Rectal smooth muscle tissue (tissue), 1 donor: ENCODE data around the gene KTI12.
"Not testable (repeated sequence)": the region's sequence is repeated elsewhere in the genome, so short reads cannot be mapped to it uniquely, and the experiment has no call there.

Experiments
- H3K27ac ChIP-seq: one replicate; pipeline ENCODE4 v1.7.0; 2013; ENCODE audit warnings: low read depth, low read length, inconsistent platforms
- H3K27me3 ChIP-seq: one replicate; pipeline ENCODE4 v1.7.0; 2013; ENCODE audit warnings: low read length; ENCODE audit not compliant: control insufficient read depth, insufficient read depth
- H3K36me3 ChIP-seq: one replicate; pipeline ENCODE4 v1.7.0; 2013; ENCODE audit warnings: low read length; ENCODE audit not compliant: control insufficient read depth, insufficient read depth
- H3K4me1 ChIP-seq: one replicate; pipeline ENCODE4 v1.7.0; 2013; ENCODE audit warnings: low read length; ENCODE audit not compliant: control insufficient read depth, insufficient read depth
- H3K4me3 ChIP-seq: one replicate; pipeline ENCODE4 v1.7.0; 2013; ENCODE audit warnings: low read length
- H3K9ac ChIP-seq: one replicate; pipeline ENCODE4 v1.7.0; 2013; ENCODE audit warnings: low read length

The KTI12 gene

DNA sequence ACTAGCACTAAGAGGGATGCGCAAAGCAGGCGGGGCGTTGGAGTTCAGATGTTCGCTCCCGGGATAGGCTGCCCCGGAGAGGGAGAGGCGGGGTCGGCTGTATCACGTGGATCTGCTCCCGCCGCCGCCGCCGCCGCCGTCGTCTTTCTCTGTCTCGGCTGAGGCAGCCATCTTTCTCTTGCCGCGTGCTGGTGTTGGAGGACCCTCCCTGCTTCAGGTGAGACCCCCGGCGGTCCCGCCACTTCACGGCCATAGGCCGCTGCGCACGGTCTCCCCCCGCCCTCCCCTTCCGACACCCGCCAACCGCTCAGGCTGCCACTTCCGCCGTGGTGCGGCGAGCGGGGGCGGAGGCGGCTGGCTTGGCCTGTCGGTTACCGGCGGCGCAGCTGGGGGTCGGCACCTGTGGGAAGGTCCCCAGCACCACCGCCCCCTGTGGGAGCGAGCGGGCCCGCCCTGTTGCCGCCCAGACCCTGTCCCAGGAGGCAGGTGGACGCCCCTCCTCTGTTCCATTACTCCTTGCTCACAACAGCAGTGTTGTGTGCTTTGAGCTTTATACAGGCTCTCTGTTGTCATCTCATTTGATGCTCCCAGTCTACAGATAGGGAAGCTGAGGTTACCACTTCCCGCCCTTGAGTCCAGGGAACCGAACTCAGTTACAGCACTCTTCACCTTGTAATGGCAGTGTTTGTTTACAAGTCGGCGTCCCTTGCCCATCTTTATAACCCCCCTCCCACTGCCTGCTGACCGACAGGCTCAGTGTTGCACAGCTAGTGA, 22.7 kb upstream of the KTI12 start, which contains the start of gene BTF3L4:
BTF3L4 (plus strand) TSS at position 133 of the 774 bp plus-strand sequence. CDS start 3,553 bp downstream, outside the sequence.
- peaks cover 7% of the 10 kb centered on the region for H3K36me3 ChIP-seq
- H3K4me3 ChIP-seq, result peak within 1 kb of the TSS; percentile 96
- peak within 1 kb of the TSS; percentile 47 for H3K9ac ChIP-seq
- no peaks in the 10 kb centered on the region for H3K27me3 ChIP-seq
- peak within 1 kb of the TSS; percentile 85 for H3K27ac ChIP-seq
- H3K4me1 ChIP-seq, result peaks cover 13% of the 10 kb centered on the region

DNA sequence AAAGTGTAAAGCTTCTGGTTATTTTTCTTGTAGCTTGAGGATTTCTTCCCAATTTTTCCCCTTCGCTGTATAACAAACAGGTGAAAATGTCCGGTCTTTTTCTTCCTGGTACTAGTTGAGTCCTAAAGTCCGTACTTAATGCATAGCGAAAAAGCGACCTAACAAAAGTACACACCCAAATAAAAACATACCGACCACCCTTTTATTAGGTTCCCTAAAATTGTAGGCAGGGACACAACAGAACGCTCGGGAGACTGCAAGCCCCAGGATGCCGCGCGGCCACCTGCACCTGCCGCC, 22.2 kb upstream of the KTI12 start:
- Histone ChIP-seq H3K4me3 (peak overlapping the region; percentile 96), H3K27me3 (no peaks in the 10 kb centered on the region), H3K27ac (peak overlapping the region; percentile 83), H3K9ac (peak overlapping the region; percentile 47), H3K4me1 (peaks cover 13% of the 10 kb centered on the region), H3K36me3 (peaks cover 7% of the 10 kb centered on the region)

DNA sequence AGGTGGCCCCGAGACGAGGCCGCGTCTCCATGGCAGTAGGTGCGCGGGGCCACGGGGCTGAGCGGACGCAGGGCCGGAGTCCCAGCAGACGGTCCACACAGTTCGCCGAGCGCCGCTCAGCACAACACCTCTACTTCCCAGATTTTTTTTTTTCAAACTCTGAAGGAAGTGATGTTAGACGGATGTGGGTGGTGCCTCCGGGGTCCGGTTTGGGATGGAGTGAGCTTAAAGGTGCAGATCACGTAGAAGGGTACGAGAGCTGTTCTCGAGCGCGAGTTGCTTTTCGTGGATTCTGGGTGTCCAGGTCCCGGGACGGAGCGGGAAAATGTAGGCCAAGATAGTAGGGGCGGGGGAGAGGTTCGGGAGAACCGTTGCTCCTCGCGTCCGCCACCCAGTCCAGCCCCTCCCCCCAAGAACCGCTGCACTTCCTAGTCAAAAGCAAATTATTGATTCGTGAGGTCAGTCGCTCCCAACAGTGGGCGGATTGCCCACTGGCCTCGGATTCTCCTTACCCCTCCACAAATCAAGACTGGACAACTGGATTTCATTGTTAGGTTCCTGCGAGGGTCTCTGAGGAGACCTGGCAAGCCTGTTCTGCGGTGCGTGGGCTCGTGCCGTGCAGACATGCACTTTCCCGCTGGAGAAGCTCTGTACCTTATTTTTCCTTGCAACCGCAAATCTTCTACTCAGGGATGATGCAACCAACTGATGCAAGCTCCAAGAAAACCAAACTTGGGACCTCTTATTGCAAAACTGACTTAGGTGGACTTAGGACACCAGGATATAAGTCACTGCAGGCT, 21.7 kb upstream of the KTI12 start, which contains the start of gene TXNDC12:
TXNDC12 (minus strand) TSS at position 126 of the 800 bp plus-strand sequence; CDS start at position 31, 95 bp downstream.
- H3K36me3 ChIP-seq, result peaks cover 7% of the 10 kb centered on the region
- H3K4me1 ChIP-seq, result peaks cover 13% of the 10 kb centered on the region
- peak within 1 kb of the TSS; percentile 47 for H3K9ac ChIP-seq
- H3K27ac ChIP-seq, result peak within 1 kb of the TSS; percentile 83
- peak within 1 kb of the TSS; percentile 96 for H3K4me3 ChIP-seq
- H3K27me3 ChIP-seq, result no peaks in the 10 kb centered on the region

DNA sequence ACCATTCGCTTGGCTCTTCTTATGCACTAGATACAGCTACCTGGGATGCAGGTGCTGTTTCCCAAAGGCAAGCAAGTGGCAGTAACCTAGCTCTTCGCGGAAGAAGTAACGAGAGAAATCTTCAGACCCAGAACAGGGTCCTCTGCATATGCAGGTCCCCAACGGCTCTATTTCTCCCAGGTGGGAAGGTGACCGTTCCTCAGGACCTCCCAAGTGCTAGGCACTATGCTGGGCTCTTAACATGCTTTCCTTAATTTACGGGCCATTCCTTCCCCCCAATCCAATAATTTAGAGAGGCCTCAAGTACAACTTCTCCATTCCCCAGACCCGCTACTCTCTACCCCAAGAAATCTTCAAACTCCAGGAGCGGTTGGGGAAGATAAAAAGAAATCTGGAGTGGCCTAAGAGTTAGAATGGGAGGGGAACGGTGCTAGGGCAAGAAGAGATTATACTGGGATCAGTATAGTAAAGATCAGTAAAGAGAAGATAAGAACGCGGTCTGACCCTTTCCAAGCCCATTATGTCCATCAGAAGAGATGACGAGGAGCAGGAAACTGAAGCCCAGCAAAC, 21.0 kb upstream of the KTI12 start:
- peak overlapping the region; percentile 20 for H3K9ac ChIP-seq
- no peaks in the 10 kb centered on the region for H3K27me3 ChIP-seq
- H3K36me3 ChIP-seq, result peaks cover 7% of the 10 kb centered on the region
- H3K27ac ChIP-seq, result peak overlapping the region; percentile 83
- H3K4me1 ChIP-seq, result peaks cover 13% of the 10 kb centered on the region
- H3K4me3 ChIP-seq, result peak overlapping the region; percentile 96

DNA sequence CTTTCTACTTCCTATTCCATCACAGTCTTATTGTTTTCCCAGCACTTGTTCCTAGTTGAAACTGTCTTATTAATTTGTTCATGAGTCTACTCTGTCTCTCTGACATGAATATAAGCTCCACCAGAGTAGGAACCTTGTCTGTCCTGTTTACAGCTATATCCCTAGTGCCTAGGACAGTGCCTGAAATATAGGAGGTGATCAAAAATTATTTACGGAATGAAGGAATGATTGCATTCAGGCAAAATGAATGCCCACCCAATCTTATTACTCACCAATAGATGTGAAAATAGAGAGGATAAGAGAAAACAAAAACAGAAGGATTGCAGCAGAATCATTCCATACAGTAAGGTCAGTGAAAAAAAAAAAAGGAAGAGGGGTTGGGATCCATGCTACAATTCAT, 20.3 kb upstream of the KTI12 start:
- Histone ChIP-seq H3K4me1 (peaks cover 13% of the 10 kb centered on the region), H3K9ac (no peak overlapping the region), H3K4me3 (peak overlapping the region; percentile 96), H3K27me3 (no peaks in the 10 kb centered on the region), H3K36me3 (peaks cover 7% of the 10 kb centered on the region), H3K27ac (no peak overlapping the region)

DNA sequence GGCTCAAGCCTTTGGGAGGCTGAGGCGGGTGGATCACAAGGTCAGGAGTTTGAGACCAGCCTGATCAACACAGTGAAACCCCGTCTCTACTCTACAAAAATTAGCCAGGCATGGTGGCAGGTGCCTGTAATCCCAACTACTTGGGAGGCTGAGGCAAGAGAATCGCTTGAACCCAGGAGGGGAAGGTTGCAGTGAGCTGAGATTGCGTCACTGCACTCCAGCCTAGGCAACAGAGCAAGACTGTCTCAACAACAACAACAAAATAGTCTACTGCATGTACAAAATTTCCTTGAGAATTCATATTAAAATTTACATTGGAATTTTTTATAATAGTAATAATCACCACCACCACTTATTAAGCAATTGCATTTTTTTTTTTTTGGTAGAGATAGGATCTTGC, 15.7 kb upstream of the KTI12 start:
- not testable (repeated sequence) for H3K27ac ChIP-seq, H3K4me1 ChIP-seq, H3K27me3 ChIP-seq, H3K9ac ChIP-seq, H3K4me3 ChIP-seq, H3K36me3 ChIP-seq

DNA sequence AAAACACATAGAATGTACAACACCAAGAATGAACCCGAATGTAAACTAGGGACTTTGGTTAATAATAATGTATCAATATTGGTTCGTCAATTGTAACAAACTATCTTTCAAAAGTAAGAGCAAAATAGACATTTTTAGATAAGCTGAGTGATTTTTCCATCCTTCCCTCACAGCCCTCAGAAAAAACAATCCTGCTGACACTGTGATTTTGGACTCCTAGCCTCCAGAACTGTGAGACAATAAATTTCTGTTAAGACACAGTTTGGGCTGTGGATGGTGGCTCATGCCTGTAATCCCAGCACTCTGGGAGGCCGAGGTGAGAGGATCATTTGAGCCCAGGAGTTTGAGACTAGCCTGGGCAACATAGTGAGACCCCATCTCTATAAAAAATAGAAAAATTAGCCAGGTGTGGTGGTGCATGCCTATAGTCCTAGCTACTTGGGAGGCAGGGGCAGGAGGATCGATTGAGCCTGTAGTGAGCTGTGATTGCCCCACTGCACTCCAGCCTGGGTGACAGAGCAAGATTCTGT, 12.1 kb upstream of the KTI12 start:
- H3K36me3 ChIP-seq, result not testable (repeated sequence)

DNA sequence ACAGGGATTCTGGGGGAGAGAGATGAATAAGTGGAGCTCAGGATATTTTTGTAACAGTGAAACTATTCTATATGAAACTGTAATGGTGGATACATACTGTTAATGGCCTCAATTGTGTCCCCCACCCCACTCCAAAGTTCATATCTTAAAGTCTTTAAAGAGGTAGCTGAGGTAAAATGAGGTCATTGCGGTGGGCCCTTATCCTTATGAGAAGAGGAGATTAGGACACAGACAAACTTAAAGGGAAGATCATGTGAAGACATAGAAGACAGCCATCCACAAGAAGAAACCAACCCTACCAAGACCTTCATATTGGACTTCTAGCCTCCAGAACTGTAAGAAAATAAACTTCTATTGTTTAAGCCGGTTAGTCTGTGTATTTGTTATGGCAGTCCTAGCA, 11.6 kb upstream of the KTI12 start:
- Histone ChIP-seq H3K27ac (no peak overlapping the region), H3K4me1 (no peaks in the 10 kb centered on the region), H3K9ac (no peak overlapping the region), H3K4me3 (no peak overlapping the region), H3K27me3 (no peaks in the 10 kb centered on the region), H3K36me3 (no peaks in the 10 kb centered on the region)

More for the DNA sequence above, 12.1 kb upstream of the KTI12 start:
- H3K4me1 ChIP-seq, H3K27ac ChIP-seq, H3K4me3 ChIP-seq, H3K9ac ChIP-seq, H3K27me3 ChIP-seq: not testable (repeated sequence)

DNA sequence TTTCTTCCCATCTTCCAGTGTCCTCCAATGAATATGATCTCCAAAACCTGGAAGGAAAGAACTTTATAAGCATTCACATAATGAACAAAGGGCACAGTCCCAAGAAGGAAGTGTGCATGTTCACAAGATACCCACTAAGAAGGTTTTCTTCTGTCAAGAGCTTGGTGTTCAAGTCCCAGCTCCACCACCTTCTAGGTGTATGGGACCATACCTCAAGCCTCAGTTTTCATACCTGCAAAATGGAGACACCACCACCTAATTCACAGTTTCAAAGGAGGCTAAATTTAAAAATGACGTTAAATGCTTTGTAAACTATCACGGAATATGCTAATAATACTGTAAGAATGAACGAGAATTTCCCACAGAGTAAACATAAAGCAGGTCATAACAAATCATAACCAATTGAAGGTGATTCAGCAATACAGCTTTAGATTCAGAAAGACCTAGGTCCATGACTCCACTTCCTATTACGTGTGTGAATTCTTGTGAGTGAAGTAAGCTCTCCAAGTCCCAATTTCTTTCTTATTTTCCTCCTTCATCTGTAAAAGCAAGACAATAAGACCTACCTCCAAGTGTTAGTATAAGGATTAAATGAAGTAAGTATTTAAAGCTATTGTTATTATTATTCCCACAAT, 8.1 kb upstream of the KTI12 start:
- Histone ChIP-seq H3K27ac (no peak overlapping the region), H3K36me3 (peaks cover 2% of the 10 kb centered on the region), H3K27me3 (no peaks in the 10 kb centered on the region), H3K4me3 (no peak overlapping the region), H3K4me1 (no peaks in the 10 kb centered on the region), H3K9ac (no peak overlapping the region)

DNA sequence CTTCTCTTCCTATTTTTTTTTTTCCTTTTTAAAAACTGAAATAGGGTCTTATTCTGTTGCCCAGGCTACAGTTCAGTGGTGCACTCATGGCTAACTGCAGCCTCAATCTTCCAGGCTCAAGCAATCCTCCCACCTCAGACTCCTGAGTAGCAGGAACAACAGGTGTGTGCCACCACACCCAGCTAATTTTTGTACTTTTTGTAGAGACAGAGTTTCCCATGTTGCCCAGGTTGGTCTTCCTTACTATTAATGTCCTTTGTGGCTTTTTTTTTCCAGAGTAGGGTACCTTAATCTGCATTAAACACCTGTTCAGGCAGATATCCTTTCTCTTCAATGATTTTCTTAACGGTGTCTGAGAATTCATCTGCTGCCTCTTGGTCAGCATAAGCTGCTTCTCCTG, 4.3 kb upstream of the KTI12 start:
- peaks cover 2% of the 10 kb centered on the region for H3K36me3 ChIP-seq
- H3K9ac ChIP-seq, result no peak overlapping the region
- H3K27ac ChIP-seq, result no peak overlapping the region
- no peak overlapping the region for H3K4me3 ChIP-seq
- H3K27me3 ChIP-seq, result no peaks in the 10 kb centered on the region
- H3K4me1 ChIP-seq, result peaks cover 4% of the 10 kb centered on the region

DNA sequence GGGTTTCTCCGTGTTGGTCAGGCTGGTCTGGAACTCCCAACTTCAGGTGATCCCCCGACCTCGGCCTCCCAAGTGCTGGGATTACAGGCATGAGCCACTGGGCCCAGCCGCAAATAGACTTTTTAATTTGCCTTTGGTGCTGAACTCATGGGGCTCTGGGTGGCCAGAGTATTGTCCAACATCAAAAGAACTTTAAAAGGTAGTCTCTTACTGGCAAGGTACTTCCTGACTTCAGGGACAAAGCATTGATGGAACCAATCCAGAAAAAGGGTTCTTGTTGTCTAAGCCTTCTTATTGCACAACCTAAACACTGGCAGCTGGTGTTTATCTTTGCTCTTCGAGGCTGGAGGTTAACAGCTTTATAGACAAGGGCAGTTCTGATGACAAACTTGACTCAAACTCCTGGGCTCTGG, 3.8 kb upstream of the KTI12 start:
- Histone ChIP-seq H3K9ac (no peak overlapping the region), H3K36me3 (peaks cover 2% of the 10 kb centered on the region), H3K27me3 (no peaks in the 10 kb centered on the region), H3K4me3 (no peak overlapping the region), H3K4me1 (peaks cover 5% of the 10 kb centered on the region), H3K27ac (no peak overlapping the region)

DNA sequence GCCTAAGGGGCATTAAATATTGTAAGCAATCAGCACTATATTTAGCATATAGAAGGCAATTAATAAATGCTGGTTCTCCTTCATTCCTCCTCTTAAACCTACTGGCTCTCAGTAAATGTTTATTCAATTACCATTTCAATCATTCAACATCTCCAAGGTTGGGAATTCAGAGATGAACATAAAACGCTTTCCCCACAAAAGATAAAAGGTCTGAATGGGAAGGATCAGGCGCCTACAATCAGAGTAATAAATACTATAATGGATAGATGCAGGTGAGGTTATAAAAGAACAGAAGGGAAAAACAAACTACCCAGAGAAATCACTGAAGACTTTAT, 407 bp upstream of the KTI12 start:
- peak overlapping the region; percentile 88 for H3K27ac ChIP-seq
- H3K4me1 ChIP-seq, result peaks cover 10% of the 10 kb centered on the region
- H3K9ac ChIP-seq, result no peak overlapping the region
- H3K4me3 ChIP-seq, result peak overlapping the region; percentile 92
- H3K36me3 ChIP-seq, result peaks cover 2% of the 10 kb centered on the region
- H3K27me3 ChIP-seq, result no peaks in the 10 kb centered on the region
